WTC11 (cell line): ENCODE results near the gene ANO3. TPM values are rescaled to one million over a fixed set of nuclear protein-coding genes. Genes with fewer than 3 reads are reported as not detected.

Experiments used
- ATAC-seq: fragments of 200-7000 bp; cut with Tn5 transposase; 2 replicates; pipeline ENCODE4 v1.10.0; 2021; ENCODE audit warnings: mild to moderate bottlenecking, moderate library complexity
- CTCF ChIA-PET: fragments of 300-600 bp; sonication (Branson Sonifier 250); formaldehyde crosslinking; loops from one replicate; lab custom pipeline; 2021; ENCODE audit warnings: antibody characterized with exemption; lab: Charles Lee
- POLR2A ChIA-PET: fragments of 350-600 bp; sonication (Branson Sonifier 250); formaldehyde crosslinking; loops from one replicate; lab custom pipeline; 2021; ENCODE audit warnings: antibody characterized with exemption; lab: Charles Lee
- DNase-seq: peaks from one replicate; pipeline ENCODE4 v3.0.0; 2021; ENCODE audit warnings: low spot score
- H3K27ac Mint-ChIP-seq: 2 replicates; pipeline ENCODE4 v1.8.0; 2021; ENCODE audit warnings: mixed read lengths
- H3K27me3 Mint-ChIP-seq: 2 replicates; pipeline ENCODE4 v1.8.0; 2021; ENCODE audit warnings: low read depth, mild to moderate bottlenecking, moderate library complexity, mixed read lengths
- H3K36me3 Mint-ChIP-seq: 2 replicates; pipeline ENCODE4 v1.8.0; 2021; ENCODE audit warnings: mixed read lengths
- H3K4me1 Mint-ChIP-seq: 2 replicates; pipeline ENCODE4 v1.8.0; 2022; ENCODE audit warnings: mixed read lengths
- H3K4me3 Mint-ChIP-seq: 2 replicates; pipeline ENCODE4 v1.8.0; 2021; ENCODE audit warnings: mild to moderate bottlenecking, moderate library complexity, mixed read lengths
- H3K9me3 Mint-ChIP-seq: 2 replicates; pipeline ENCODE4 v1.8.0; 2021; ENCODE audit warnings: mixed read lengths
- E2F1 ChIP-seq: sonication (generic); formaldehyde crosslinking; IDR thresholded peaks from 2 replicates; pipeline ENCODE4 v1.8.0; 2022; ENCODE audit warnings: mild to moderate bottlenecking, missing genetic modification reagents
- IRF1 ChIP-seq: sonication (generic); formaldehyde crosslinking; IDR thresholded peaks from 2 replicates; pipeline ENCODE4 v1.8.0; 2023; ENCODE audit warnings: missing genetic modification reagents
- KAT7 ChIP-seq: sonication (generic); formaldehyde crosslinking; IDR thresholded peaks from 2 replicates; pipeline ENCODE4 v1.8.1; 2023; ENCODE audit warnings: missing genetic modification reagents, mild to moderate bottlenecking, borderline replicate concordance
- NR2C2 ChIP-seq: sonication (generic); formaldehyde crosslinking; IDR thresholded peaks from 2 replicates; pipeline ENCODE4 v1.8.0; 2022; ENCODE audit warnings: mild to moderate bottlenecking, missing genetic modification reagents
- NR3C1 ChIP-seq: sonication (generic); formaldehyde crosslinking; conservative IDR thresholded peaks from 2 replicates; pipeline ENCODE4 v1.8.1; 2023; ENCODE audit warnings: low read depth, mild to moderate bottlenecking, missing genetic modification reagents
- PRRX2 ChIP-seq: fragments of 250-450 bp; sonication (Bioruptor Pico); IDR thresholded peaks from 2 replicates; pipeline ENCODE4 v1.8.0; 2021; ENCODE audit warnings: mild to moderate bottlenecking
- RELA ChIP-seq: sonication (generic); formaldehyde crosslinking; IDR thresholded peaks from 2 replicates; pipeline ENCODE4 v1.8.1; 2022; ENCODE audit warnings: missing genetic modification reagents, mild to moderate bottlenecking, borderline replicate concordance
- SOX15 ChIP-seq: fragments of 250-450 bp; sonication (Bioruptor Pico); IDR thresholded peaks from 2 replicates; pipeline ENCODE4 v1.9.0; 2021; ENCODE audit warnings: mild to moderate bottlenecking
- STAT6 ChIP-seq: sonication (generic); formaldehyde crosslinking; conservative IDR thresholded peaks from 2 replicates; pipeline ENCODE4 v1.8.1; 2023; ENCODE audit warnings: mild to moderate bottlenecking, low read depth, missing genetic modification reagents, moderate library complexity
- TEAD1 ChIP-seq: sonication (generic); formaldehyde crosslinking; IDR thresholded peaks from 2 replicates; pipeline ENCODE4 v1.8.0; 2022; ENCODE audit warnings: mild to moderate bottlenecking, missing genetic modification reagents
- TP53 ChIP-seq: sonication (generic); formaldehyde crosslinking; IDR thresholded peaks from 2 replicates; pipeline ENCODE4 v1.8.1; 2023; ENCODE audit warnings: mild to moderate bottlenecking, missing genetic modification reagents
- ZNF423 ChIP-seq: fragments of 250-450 bp; sonication (Bioruptor Pico); IDR thresholded peaks from 2 replicates; pipeline ENCODE4 v2.1.2; 2022; ENCODE audit warnings: mild to moderate bottlenecking, moderate library complexity
- total RNA-seq: library from RNA; stranded (reverse); gene quantifications from 3 replicates; pipeline ENCODE4 v1.2.3, GENCODE V29; 2021
- TF ChIP-seq, protein P1 (sequence below): sonication (generic); formaldehyde crosslinking; IDR thresholded peaks from 2 replicates; pipeline ENCODE4 v1.8.0; 2022; ENCODE audit warnings: mild to moderate bottlenecking, missing genetic modification reagents
- TF ChIP-seq, protein P2 (sequence below): fragments of 250-450 bp; sonication (Bioruptor Pico); IDR thresholded peaks from 2 replicates; pipeline ENCODE4 v1.9.0; 2021; ENCODE audit warnings: mild to moderate bottlenecking
- TF ChIP-seq, protein P3 (sequence below): fragments of 250-450 bp; sonication (Bioruptor Pico); IDR thresholded peaks from 2 replicates; pipeline ENCODE4 v1.8.0; 2021; ENCODE audit warnings: mild to moderate bottlenecking
- TF ChIP-seq, protein P4 (sequence below): sonication (generic); formaldehyde crosslinking; IDR thresholded peaks from 2 replicates; pipeline ENCODE4 v1.8.0; 2023; ENCODE audit warnings: missing genetic modification reagents, mild to moderate bottlenecking, borderline replicate concordance

Gene ANO3
- total RNA-seq, 1 experiment from 2014 or later: 0.11 TPM

GRCh38 chr11:26622181-26622580 is 290.3 kb downstream of the ANO3 start:
- no peaks in the 10 kb centered on the region for H3K9me3 Mint-ChIP-seq
- H3K4me1 Mint-ChIP-seq: peaks cover 11% of the 10 kb centered on the region
- ChIA-PET POLR2A (interaction anchor here (0.6 kb wide), 1 partner anchor 13 kb away, joined by 3 read pairs; no protein-coding TSS in a partner anchor), CTCF (interaction anchor here (0.6 to 0.8 kb wide), 2 partner anchors 337 to 1651 kb away, joined by 3 to 4 read pairs; no protein-coding TSS in a partner anchor)
- TF ChIP-seq RELA (CRISPR knock-in tag): no peak
- no peak for TF ChIP-seq PRRX2
- no peak for TF ChIP-seq IRF1 (CRISPR knock-in tag)
- H3K27ac Mint-ChIP-seq: no peak overlapping the region
- no peak for DNase-seq
- no peaks in the 10 kb centered on the region for H3K27me3 Mint-ChIP-seq
- no peak for ATAC-seq
- no peaks in the 10 kb centered on the region for H3K36me3 Mint-ChIP-seq
- no peak overlapping the region for H3K4me3 Mint-ChIP-seq

GRCh38 chr11:26623076-26623659 is 291.2 kb downstream of the ANO3 start:
- no peak overlapping the region for H3K27ac Mint-ChIP-seq
- ChIA-PET POLR2A (no interaction called here), CTCF (no interaction called here)
- H3K27me3 Mint-ChIP-seq: no peaks in the 10 kb centered on the region
- no peaks in the 10 kb centered on the region for H3K36me3 Mint-ChIP-seq
- H3K9me3 Mint-ChIP-seq: no peaks in the 10 kb centered on the region
- no peak overlapping the region for H3K4me3 Mint-ChIP-seq
- ATAC-seq: no peak
- H3K4me1 Mint-ChIP-seq: peaks cover 10% of the 10 kb centered on the region
- TF ChIP-seq, protein P1, sequence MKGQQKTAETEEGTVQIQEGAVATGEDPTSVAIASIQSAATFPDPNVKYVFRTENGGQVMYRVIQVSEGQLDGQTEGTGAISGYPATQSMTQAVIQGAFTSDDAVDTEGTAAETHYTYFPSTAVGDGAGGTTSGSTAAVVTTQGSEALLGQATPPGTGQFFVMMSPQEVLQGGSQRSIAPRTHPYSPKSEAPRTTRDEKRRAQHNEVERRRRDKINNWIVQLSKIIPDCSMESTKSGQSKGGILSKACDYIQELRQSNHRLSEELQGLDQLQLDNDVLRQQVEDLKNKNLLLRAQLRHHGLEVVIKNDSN (CRISPR knock-in tag): no peak
- TF ChIP-seq, all 79 proteins: peak for 0
- DNase-seq: no peak

- no peak overlapping the region for H3K27ac Mint-ChIP-seq
- CTCF ChIA-PET: no interaction called here
- H3K4me1 Mint-ChIP-seq: no peaks in the 10 kb centered on the region
Measured at GRCh38 chr11:26626346-26626745, 294.4 kb downstream of the ANO3 start.

More at GRCh38 chr11:26626346-26626745, 294.4 kb downstream of the ANO3 start:
- ATAC-seq: no peak
- Mint-ChIP-seq H3K9me3 (no peaks in the 10 kb centered on the region), H3K36me3 (no peaks in the 10 kb centered on the region), H3K4me3 (no peak overlapping the region), H3K27me3 (no peaks in the 10 kb centered on the region)
- TF ChIP-seq, protein P2, sequence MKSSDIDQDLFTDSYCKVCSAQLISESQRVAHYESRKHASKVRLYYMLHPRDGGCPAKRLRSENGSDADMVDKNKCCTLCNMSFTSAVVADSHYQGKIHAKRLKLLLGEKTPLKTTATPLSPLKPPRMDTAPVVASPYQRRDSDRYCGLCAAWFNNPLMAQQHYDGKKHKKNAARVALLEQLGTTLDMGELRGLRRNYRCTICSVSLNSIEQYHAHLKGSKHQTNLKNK (CRISPR knock-in tag): no peak
- TF ChIP-seq STAT6: no peak
- no peak for TF ChIP-seq NR3C1 (CRISPR knock-in tag)
- TF ChIP-seq, protein P3, sequence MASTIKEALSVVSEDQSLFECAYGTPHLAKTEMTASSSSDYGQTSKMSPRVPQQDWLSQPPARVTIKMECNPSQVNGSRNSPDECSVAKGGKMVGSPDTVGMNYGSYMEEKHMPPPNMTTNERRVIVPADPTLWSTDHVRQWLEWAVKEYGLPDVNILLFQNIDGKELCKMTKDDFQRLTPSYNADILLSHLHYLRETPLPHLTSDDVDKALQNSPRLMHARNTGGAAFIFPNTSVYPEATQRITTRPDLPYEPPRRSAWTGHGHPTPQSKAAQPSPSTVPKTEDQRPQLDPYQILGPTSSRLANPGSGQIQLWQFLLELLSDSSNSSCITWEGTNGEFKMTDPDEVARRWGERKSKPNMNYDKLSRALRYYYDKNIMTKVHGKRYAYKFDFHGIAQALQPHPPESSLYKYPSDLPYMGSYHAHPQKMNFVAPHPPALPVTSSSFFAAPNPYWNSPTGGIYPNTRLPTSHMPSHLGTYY: no peak
- TF ChIP-seq TP53 (CRISPR knock-in tag): no peak
- TF ChIP-seq KAT7 (CRISPR knock-in tag): no peak
- TF ChIP-seq, protein P4, sequence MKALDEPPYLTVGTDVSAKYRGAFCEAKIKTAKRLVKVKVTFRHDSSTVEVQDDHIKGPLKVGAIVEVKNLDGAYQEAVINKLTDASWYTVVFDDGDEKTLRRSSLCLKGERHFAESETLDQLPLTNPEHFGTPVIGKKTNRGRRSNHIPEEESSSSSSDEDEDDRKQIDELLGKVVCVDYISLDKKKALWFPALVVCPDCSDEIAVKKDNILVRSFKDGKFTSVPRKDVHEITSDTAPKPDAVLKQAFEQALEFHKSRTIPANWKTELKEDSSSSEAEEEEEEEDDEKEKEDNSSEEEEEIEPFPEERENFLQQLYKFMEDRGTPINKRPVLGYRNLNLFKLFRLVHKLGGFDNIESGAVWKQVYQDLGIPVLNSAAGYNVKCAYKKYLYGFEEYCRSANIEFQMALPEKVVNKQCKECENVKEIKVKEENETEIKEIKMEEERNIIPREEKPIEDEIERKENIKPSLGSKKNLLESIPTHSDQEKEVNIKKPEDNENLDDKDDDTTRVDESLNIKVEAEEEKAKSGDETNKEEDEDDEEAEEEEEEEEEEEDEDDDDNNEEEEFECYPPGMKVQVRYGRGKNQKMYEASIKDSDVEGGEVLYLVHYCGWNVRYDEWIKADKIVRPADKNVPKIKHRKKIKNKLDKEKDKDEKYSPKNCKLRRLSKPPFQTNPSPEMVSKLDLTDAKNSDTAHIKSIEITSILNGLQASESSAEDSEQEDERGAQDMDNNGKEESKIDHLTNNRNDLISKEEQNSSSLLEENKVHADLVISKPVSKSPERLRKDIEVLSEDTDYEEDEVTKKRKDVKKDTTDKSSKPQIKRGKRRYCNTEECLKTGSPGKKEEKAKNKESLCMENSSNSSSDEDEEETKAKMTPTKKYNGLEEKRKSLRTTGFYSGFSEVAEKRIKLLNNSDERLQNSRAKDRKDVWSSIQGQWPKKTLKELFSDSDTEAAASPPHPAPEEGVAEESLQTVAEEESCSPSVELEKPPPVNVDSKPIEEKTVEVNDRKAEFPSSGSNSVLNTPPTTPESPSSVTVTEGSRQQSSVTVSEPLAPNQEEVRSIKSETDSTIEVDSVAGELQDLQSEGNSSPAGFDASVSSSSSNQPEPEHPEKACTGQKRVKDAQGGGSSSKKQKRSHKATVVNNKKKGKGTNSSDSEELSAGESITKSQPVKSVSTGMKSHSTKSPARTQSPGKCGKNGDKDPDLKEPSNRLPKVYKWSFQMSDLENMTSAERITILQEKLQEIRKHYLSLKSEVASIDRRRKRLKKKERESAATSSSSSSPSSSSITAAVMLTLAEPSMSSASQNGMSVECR (CRISPR knock-in tag): no peak
- no peak for TF ChIP-seq ZNF423 (CRISPR knock-in tag)
- no peak for TF ChIP-seq TEAD1 (CRISPR knock-in tag)
- TF ChIP-seq SOX15 (CRISPR knock-in tag): no peak
- TF ChIP-seq E2F1 (CRISPR knock-in tag): no peak
- no peak for TF ChIP-seq NR2C2 (CRISPR knock-in tag)
- DNase-seq: no peak
- POLR2A ChIA-PET: no interaction called here
